Progenitor cell of endocrine pancreas (in vitro differentiated cells): ENCODE measurements around the gene KCNQ1. TPM values are rescaled to one million over a fixed set of nuclear protein-coding genes. Genes with fewer than 3 reads are reported as not detected.

ENCODE experiments used
- DNase-seq: peaks from one replicate; pipeline ENCODE4 v3.0.0; 2021; ENCODE audit warnings: low spot score; ENCODE audit not compliant: unreplicated experiment
- H3K27ac Mint-ChIP-seq: 2 replicates; pipeline ENCODE4 v1.8.0; 2021; ENCODE audit warnings: mild to moderate bottlenecking, moderate library complexity, mixed read lengths
- H3K27me3 Mint-ChIP-seq: 2 replicates; pipeline ENCODE4 v1.8.0; 2021; ENCODE audit warnings: mixed read lengths
- H3K36me3 Mint-ChIP-seq: 2 replicates; pipeline ENCODE4 v1.8.0; 2022; ENCODE audit warnings: mixed read lengths; ENCODE audit not compliant: insufficient read depth
- H3K4me1 Mint-ChIP-seq: 2 replicates; pipeline ENCODE4 v1.8.0; 2021; ENCODE audit warnings: low read depth, mixed read lengths
- H3K4me3 Mint-ChIP-seq: 2 replicates; pipeline ENCODE4 v1.8.0; 2021; ENCODE audit warnings: low read depth, mild to moderate bottlenecking, moderate library complexity, mixed read lengths
- H3K9me3 Mint-ChIP-seq: 2 replicates; pipeline ENCODE4 v1.8.0; 2021; ENCODE audit warnings: low read depth, mixed read lengths
- total RNA-seq: library from RNA; stranded (reverse); gene quantifications from 2 replicates; pipeline ENCODE4 v1.2.1, GENCODE V29; 2021
- TF ChIP-seq, protein P1 (sequence below): fragments of 200-600 bp; sonication (generic); IDR thresholded peaks from one replicate; pipeline ENCODE4 v1.5.0; 2021; ENCODE audit warnings: antibody characterized with exemption, mild to moderate bottlenecking; ENCODE audit not compliant: unreplicated experiment

KCNQ1 gene
- total RNA-seq, 1 donor from 2014 or later: 3.3 TPM

DNA sequence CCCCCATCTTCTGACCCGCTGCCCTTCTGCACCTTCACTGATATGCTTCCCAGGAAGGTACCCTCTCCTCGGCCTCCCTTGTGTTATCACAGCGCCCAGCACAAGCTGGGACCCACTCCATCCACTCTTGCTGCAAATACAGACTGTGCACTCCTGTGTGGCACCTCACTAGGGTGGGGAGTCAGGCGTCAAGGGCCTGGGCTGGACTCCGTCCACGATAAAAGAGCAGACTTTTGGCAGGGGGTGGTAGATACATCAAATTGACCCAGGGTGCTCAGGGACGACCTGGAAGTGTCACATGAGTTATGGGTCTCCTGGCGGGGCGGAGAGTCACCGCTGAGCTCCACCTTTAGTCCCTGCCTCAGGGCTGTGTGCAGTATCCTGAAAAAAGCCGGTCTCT, 1.4 kb upstream of the KCNQ1 start:
- Mint-ChIP-seq H3K4me3 (peak overlapping the region; percentile 47), H3K27ac (no peak overlapping the region), H3K27me3 (peaks cover 70% of the 10 kb centered on the region), H3K9me3 (peaks cover 3% of the 10 kb centered on the region), H3K4me1 (peaks cover 2% of the 10 kb centered on the region), H3K36me3 (no peaks in the 10 kb centered on the region)
- DNase-seq: no peak
- TF ChIP-seq, protein P1, sequence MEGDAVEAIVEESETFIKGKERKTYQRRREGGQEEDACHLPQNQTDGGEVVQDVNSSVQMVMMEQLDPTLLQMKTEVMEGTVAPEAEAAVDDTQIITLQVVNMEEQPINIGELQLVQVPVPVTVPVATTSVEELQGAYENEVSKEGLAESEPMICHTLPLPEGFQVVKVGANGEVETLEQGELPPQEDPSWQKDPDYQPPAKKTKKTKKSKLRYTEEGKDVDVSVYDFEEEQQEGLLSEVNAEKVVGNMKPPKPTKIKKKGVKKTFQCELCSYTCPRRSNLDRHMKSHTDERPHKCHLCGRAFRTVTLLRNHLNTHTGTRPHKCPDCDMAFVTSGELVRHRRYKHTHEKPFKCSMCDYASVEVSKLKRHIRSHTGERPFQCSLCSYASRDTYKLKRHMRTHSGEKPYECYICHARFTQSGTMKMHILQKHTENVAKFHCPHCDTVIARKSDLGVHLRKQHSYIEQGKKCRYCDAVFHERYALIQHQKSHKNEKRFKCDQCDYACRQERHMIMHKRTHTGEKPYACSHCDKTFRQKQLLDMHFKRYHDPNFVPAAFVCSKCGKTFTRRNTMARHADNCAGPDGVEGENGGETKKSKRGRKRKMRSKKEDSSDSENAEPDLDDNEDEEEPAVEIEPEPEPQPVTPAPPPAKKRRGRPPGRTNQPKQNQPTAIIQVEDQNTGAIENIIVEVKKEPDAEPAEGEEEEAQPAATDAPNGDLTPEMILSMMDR: no peak

DNA sequence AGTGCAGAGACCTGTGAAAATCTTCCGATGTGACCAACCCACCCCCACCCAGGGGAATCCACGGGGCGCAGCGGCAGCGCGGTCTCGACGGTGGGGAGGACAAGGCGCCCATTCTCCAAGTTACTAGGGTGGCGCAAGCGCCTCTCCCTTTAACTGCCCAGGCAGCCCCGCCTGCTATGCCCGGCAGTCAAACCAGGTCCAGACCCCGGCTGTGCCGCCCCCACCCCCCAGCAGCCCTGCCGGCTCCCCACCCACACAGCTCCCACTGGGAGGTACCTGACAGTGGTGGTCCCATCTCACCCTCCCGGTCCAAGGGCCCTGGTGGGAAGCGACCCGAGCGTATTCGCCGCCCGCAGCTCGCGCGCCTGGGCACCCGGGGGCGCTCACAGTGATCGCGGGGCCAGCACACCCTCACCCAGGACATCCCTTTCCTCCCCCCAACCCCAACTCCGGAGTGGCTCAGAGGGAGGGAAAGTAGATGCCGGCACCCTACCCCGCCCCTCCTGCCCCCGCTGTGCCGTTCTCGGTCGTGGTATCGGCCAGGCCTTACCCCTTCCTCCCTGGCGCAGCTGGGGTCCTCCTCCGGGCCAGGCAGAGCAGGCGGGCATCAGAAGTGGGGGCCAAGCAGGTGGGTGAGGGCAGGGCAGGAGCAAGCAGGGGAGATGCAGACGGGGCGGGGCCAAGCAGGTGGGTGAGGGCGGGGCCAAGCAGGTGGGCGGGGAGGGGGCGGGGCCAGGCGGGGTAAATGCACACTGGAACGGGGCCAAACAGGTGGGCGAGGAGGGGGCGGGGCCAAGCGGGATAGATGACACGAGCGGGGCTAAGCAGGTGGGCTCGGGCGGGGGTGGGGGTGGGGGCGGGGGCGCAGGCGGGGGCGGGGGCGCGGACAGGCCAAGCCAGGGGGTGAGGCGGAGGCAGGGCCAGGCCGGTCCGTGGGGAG, 657 bp upstream of the KCNQ1 start, which contains the start of gene TRPM5:
Gene TRPM5, minus strand, starts transcription at position 634 of the 940 bp plus-strand sequence. CDS start 21,478 bp downstream, outside the sequence.
- TF ChIP-seq, protein P1: no peak
- DNase-seq: peak; percentile 50
- H3K36me3 Mint-ChIP-seq: no peaks in the 10 kb centered on the region
- H3K9me3 Mint-ChIP-seq: peaks cover 3% of the 10 kb centered on the region
- peaks cover 2% of the 10 kb centered on the region for H3K4me1 Mint-ChIP-seq
- H3K27ac Mint-ChIP-seq: no peak within 1 kb of the TSS
- peaks cover 68% of the 10 kb centered on the region for H3K27me3 Mint-ChIP-seq
- peak within 1 kb of the TSS; percentile 67 for H3K4me3 Mint-ChIP-seq

GRCh38 chr11:2445746-2446551, 1.1 kb downstream of the KCNQ1 start:
- no peak for DNase-seq
- Mint-ChIP-seq H3K4me1 (peaks cover 2% of the 10 kb centered on the region), H3K27ac (no peak overlapping the region), H3K4me3 (peak overlapping the region; percentile 67), H3K9me3 (no peaks in the 10 kb centered on the region), H3K36me3 (no peaks in the 10 kb centered on the region), H3K27me3 (peaks cover 68% of the 10 kb centered on the region)
- TF ChIP-seq, protein P1: no peak

GRCh38 chr11:2446590-2447252, 1.9 kb downstream of the KCNQ1 start:
- Mint-ChIP-seq H3K36me3 (no peaks in the 10 kb centered on the region), H3K4me1 (peaks cover 2% of the 10 kb centered on the region), H3K9me3 (no peaks in the 10 kb centered on the region), H3K4me3 (no peak overlapping the region), H3K27me3 (peaks cover 63% of the 10 kb centered on the region), H3K27ac (no peak overlapping the region)
- no peak for DNase-seq
- TF ChIP-seq, protein P1: no peak
